Prostate gland (tissue), 2 donors: Measurements from ENCODE around the gene DENND6A. TPM values are rescaled to one million over a fixed set of nuclear protein-coding genes. Genes with fewer than 3 reads are reported as not detected.

Experiments
- DNase-seq: peaks from one replicate; pipeline ENCODE4 v3.0.0-alpha.2; 2019; ENCODE audit warnings: low spot score
- H3K27ac ChIP-seq, 2 donors: fragments of 200-600 bp; sonication (generic); 2 replicates each; pipeline ENCODE4 v1.5.1; 2017 to 2019
- H3K27me3 ChIP-seq: fragments of 200-600 bp; sonication (generic); replicated peaks from 2 replicates; pipeline ENCODE4 v1.5.1; 2019; ENCODE audit not compliant: insufficient read depth
- H3K36me3 ChIP-seq, 2 donors: fragments of 200-600 bp; sonication (generic); 1 replicate in 1 of 2; 2 replicates in 1 of 2; pipeline versions ENCODE4 v1.5.1 to v1.8.1; 2017 to 2019
- H3K4me1 ChIP-seq: fragments of 200-600 bp; sonication (generic); replicated peaks from 2 replicates; pipeline ENCODE4 v1.5.1; 2019
- H3K4me3 ChIP-seq, 2 donors: fragments of 200-600 bp; sonication (generic); 2 replicates each; pipeline ENCODE4 v1.5.1; 2017 to 2019
- H3K9me3 ChIP-seq: fragments of 200-600 bp; sonication (generic); 2 replicates; pipeline ENCODE4 v1.5.1; 2017
- CTCF ChIP-seq, 4 experiments: fragments of 200-600 bp in 2 of 4; fragments of 450-650 bp in 2 of 4; sonication (generic) in 2 of 4; IDR thresholded peaks; 1 replicate in 3 of 4; 2 replicates in 1 of 4; pipeline ENCODE4 v1.5.1; 2016 to 2019; ENCODE audit warnings: antibody characterized with exemption in 4 of 4, mild to moderate bottlenecking in 2 of 4, moderate library complexity in 2 of 4
- POLR2A ChIP-seq: fragments of 450-650 bp; IDR thresholded peaks from one replicate; pipeline ENCODE4 v1.6.1; 2016; ENCODE audit warnings: antibody characterized with exemption, mild to moderate bottlenecking
- POLR2AphosphoS5 ChIP-seq: sonication (generic); formaldehyde crosslinking; IDR thresholded peaks from one replicate; pipeline ENCODE4 v1.6.1; 2017; ENCODE audit warnings: antibody characterized with exemption
- WGBS: methylation state at CpG from one replicate; pipeline ENCODE4 v1.1.5; 2018; 5-methylcytosine and 5-hydroxymethylcytosine counted together
- intact Hi-C: fragments of 100-400 bp; cut with DNase I; formaldehyde crosslinking; loops from one replicate; pipeline ENCODE4 v1.14.2; 2022
- total RNA-seq, 2 donors: library from RNA; depleted of rRNA; stranded (reverse); fragments of >200 nt; gene quantifications; one replicate each; pipeline ENCODE4 v1.1.0, GENCODE V29; 2016

DENND6A gene
- total RNA-seq, 2 donors from 2014 or later = 19.4 to 26.1 TPM

GRCh38 chr3:57594144-57594543 is 98.7 kb downstream of the DENND6A start:
- Histone ChIP-seq H3K9me3 (no peaks in the 10 kb centered on the region), H3K36me3 (no peaks in the 10 kb centered on the region), H3K4me1 (no peaks in the 10 kb centered on the region), H3K27me3 (no peaks in the 10 kb centered on the region), H3K27ac (no peak overlapping the region), H3K4me3 (no peak overlapping the region)
- DNase-seq = no peak
- TF ChIP-seq POLR2AphosphoS5 = no peak
- no peak for TF ChIP-seq CTCF (IDR thresholded peaks at IDR 0.05)
- no peak for TF ChIP-seq POLR2A
- intact Hi-C loops = no loop called here
- WGBS = 72% methylated on average over 4 of the region's 4 CpGs

- H3K27me3 ChIP-seq = no peaks in the 10 kb centered on the region
- no peak overlapping the region for H3K27ac ChIP-seq
- WGBS = 78% methylated on average over 6 of the region's 6 CpGs
- DNase-seq = no peak
- H3K36me3 ChIP-seq = no peaks in the 10 kb centered on the region
- no peaks in the 10 kb centered on the region for H3K9me3 ChIP-seq
- no peak overlapping the region for H3K4me3 ChIP-seq
- TF ChIP-seq CTCF (IDR thresholded peaks at IDR 0.05) = no peak
- no peak for TF ChIP-seq POLR2AphosphoS5
- no peak for TF ChIP-seq POLR2A
- no peaks in the 10 kb centered on the region for H3K4me1 ChIP-seq
- intact Hi-C loops = no loop called here
Measured at GRCh38 chr3:57592306-57592705, 100.6 kb downstream of the DENND6A start.

GRCh38 chr3:57587905-57588304 is 105.0 kb downstream of the DENND6A start:
- Histone ChIP-seq H3K36me3 (no peaks in the 10 kb centered on the region), H3K4me3 (no peak overlapping the region), H3K27me3 (no peaks in the 10 kb centered on the region), H3K9me3 (no peaks in the 10 kb centered on the region), H3K27ac (no peak overlapping the region), H3K4me1 (no peaks in the 10 kb centered on the region)
- WGBS = 76% methylated on average over 2 of the region's 2 CpGs
- TF ChIP-seq POLR2AphosphoS5 = no peak
- no peak for TF ChIP-seq POLR2A
- TF ChIP-seq CTCF (IDR thresholded peaks at IDR 0.05) = no peak
- no peak for DNase-seq
- intact Hi-C loops = no loop called here

GRCh38 chr3:57586778-57587177 is 106.1 kb downstream of the DENND6A start:
- WGBS = 79% methylated on average over 6 of the region's 6 CpGs
- Histone ChIP-seq H3K27ac (no peak overlapping the region), H3K4me1 (no peaks in the 10 kb centered on the region), H3K9me3 (no peaks in the 10 kb centered on the region), H3K4me3 (no peak overlapping the region), H3K36me3 (no peaks in the 10 kb centered on the region), H3K27me3 (no peaks in the 10 kb centered on the region)
- no peak for TF ChIP-seq POLR2A
- no peak for TF ChIP-seq POLR2AphosphoS5
- TF ChIP-seq CTCF (IDR thresholded peaks at IDR 0.05) = no peak
- intact Hi-C loops = no loop called here
- no peak for DNase-seq

- Histone ChIP-seq H3K27ac (no peak overlapping the region), H3K36me3 (no peaks in the 10 kb centered on the region), H3K4me1 (no peaks in the 10 kb centered on the region), H3K9me3 (no peaks in the 10 kb centered on the region), H3K4me3 (no peak overlapping the region), H3K27me3 (no peaks in the 10 kb centered on the region)
- TF ChIP-seq POLR2AphosphoS5 (no peak), CTCF (IDR thresholded peaks at IDR 0.05) (no peak), POLR2A (no peak)
- 86% methylated on average over 2 of the region's 2 CpGs for WGBS
- intact Hi-C loops = no loop called here
- no peak for DNase-seq
Measured at GRCh38 chr3:57583544-57583943, 109.3 kb downstream of the DENND6A start.
